GM20000 (cell line): ENCODE measurements around the gene DNAH17.

Experiments
- DNase-seq: peaks from one replicate; pipeline ENCODE4 v3.0.0; 2012; ENCODE audit warnings: low spot score
- TF ChIP-seq, protein P1 (sequence below): IDR thresholded peaks from 2 replicates; pipeline ENCODE4 v1.5.1; 2012; ENCODE audit warnings: mild to moderate bottlenecking, control low read depth; ENCODE audit errors: extremely low read depth, missing control alignments

DNAH17 gene

DNA sequence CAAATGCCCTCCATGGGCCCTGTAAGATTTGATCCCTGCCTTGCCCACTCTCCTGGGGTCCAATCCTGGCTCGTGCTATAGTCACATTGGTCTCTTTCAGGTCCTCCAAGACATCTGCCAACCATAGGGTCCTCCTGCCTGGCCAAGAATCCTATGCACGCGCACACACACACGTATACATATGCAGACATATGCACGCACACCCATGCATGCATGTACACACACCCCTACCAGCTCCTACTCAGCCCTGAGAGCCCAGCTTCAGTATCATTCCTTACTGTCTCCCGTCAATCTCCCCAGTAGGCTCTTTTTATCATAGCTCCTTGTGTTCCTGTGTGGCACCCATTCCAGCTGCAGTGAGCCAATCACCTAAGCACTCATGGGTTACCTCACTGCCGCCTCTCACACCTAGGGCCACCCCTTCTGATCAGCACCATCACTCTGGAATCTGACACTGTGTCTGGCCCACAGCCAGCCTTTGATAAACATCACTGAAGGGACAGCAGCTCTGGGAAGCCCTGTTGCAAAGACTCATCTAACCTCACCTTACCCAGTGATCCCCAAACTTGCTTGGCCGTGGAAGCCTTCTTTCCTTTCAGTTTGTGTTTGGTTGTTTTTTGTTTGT lies 7.9 kb upstream of the DNAH17 start:
- TF ChIP-seq, protein P1, sequence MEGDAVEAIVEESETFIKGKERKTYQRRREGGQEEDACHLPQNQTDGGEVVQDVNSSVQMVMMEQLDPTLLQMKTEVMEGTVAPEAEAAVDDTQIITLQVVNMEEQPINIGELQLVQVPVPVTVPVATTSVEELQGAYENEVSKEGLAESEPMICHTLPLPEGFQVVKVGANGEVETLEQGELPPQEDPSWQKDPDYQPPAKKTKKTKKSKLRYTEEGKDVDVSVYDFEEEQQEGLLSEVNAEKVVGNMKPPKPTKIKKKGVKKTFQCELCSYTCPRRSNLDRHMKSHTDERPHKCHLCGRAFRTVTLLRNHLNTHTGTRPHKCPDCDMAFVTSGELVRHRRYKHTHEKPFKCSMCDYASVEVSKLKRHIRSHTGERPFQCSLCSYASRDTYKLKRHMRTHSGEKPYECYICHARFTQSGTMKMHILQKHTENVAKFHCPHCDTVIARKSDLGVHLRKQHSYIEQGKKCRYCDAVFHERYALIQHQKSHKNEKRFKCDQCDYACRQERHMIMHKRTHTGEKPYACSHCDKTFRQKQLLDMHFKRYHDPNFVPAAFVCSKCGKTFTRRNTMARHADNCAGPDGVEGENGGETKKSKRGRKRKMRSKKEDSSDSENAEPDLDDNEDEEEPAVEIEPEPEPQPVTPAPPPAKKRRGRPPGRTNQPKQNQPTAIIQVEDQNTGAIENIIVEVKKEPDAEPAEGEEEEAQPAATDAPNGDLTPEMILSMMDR: no peak
- no peak for DNase-seq

DNA sequence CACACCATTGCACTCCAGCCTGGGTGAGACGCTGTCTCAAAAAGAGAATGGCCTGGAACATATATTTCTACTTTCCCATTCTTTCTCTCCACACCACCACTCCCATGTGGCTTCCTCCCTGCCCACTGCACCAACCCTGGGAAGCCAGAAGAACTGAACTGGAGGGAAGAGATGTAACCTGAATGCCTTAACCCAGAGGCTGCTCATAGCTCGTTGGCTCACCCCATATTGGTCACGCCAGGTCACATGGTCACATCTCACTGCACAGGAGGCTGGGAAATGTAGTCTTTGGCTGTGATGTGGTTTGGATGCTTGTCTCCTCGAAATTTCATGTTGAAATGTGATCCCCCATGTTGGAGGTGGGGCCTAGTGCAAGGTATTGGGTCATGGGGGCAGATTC lies 5.9 kb upstream of the DNAH17 start:
- DNase-seq: no peak
- TF ChIP-seq, protein P1: no peak

DNA sequence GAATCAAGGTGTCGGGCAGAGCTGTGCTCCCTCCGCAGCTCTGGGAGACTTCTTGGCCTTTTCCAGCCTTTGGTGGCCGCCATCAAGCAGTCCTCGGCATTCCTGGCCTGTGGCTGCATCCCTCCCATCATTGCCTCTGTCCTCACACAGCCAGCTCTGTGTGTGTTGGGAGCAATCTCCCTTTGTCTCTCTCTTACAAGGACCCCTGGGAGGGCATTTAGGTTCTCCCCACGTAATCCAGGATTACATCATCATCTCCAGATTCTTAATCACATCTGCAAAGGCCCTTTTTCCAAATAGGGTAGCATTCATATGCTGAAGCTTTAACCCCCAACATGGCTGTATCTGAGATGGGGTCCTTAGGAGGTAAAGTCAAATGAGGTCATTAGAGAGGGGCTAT lies 4.1 kb upstream of the DNAH17 start:
- TF ChIP-seq, protein P1: no peak
- DNase-seq: no peak

DNA sequence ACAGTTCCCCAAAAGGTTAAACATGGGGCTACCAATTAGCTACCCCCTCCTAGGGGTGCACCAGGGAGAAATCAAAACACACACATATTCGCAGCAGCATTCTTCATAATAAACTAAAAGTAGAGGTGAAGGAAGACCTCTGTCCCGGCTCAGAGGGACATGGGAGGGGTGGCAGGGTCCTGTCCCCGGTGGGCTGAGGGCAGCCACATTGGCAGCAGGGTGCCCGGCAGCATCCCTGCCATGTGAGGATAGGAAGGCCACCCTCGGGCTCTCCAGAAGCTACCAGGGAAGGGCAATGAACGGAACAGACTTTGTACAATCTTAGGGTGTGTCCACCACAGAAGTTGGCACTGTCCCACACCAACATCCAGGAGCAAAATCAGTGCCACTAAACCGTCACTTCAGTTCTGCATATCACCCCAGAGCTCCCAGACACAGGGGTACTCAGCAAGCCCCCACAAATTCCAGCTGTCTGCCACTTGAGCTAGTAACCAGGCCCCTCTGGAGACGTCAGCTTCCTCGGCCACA lies 3.1 kb upstream of the DNAH17 start:
- no peak for DNase-seq
- TF ChIP-seq, protein P1: no peak

DNA sequence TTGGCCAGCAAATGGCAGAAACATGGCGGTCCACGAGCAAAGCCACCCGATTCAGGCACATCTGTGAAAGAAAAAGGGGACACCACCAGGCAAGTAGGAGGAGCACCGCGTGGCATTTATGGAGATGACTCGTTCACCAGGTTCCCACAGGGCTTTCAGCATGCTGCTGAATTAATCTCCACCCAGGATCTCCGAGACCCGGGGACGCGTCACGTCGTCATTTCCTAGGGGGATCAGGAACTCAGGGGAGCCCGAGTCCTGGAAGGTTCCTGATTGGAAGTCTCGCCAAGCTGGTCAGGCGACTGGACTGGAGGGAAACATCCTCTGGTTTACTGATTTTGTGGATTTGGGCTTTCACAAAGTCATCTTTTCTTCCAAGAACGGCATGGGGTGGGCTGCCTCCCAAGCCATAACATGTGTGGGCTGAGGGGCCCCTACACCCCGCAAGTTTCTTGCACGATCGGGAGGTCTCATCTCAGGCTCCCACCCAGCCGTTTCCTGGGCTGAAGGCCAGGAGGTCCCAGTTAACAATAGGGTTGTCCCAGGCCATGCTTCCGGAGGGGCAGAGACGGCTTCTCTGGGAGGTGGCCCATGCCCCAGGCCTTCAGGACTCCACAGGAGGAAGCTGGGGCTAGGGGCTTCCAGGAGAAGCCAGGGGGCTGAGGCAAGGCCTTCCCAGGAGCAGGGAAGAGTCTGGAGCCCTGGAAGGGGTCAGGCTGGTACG lies 645 bp downstream of the DNAH17 start:
- TF ChIP-seq, protein P1: no peak
- DNase-seq: no peak

DNA sequence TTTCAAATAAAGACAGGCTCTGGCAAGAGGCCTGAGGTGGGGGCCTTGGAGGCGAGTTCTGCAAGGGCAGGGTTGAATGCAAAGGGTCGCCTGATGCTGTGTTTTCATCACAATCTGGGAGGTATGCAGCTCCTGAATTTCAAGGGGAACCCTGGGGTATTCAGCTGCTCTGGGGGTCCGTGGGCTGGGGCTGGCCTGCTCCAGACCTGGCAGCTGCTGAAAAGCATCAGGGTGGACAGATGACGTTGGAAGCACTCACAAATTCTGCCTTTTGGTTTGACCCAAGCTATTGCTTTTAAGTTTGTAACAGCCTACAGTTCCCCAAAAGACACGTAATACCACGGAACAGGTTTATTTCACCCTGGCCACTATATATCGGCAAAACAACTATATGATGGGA lies 1.3 kb downstream of the DNAH17 start:
- TF ChIP-seq, protein P1: no peak

DNA sequence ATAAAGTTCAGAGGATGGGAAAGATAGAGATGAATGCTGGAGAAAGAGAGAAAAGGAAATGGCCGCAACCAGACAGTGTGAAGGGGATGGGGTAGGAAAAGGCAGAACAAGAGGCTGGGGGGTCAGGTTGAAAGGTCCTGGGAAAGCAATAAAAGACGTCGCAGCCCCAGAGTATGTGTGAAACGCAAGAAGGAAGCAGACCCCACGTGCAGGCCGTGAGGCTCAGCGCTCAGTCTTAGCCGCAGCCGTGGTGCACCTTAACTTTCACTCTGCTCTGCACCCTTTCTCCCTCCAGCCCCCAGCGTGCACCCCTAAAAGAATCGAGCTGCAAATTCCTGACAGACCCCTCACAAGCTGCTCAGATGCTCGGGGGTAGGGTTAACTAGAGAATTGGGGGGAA lies 1.9 kb downstream of the DNAH17 start:
- TF ChIP-seq, protein P1: no peak
- no peak for DNase-seq

More for the DNA sequence above, 1.3 kb downstream of the DNAH17 start:
- DNase-seq: no peak
